Epithelial cell of esophagus (primary cell): Measurements from ENCODE around the gene RBKS.
A peak's percentile ranks its signal among the peaks of the same experiment; 100 is the strongest.

Experiments used
- DNase-seq: peaks from one replicate; pipeline ENCODE4 v3.0.0; 2010; ENCODE audit warnings: low read depth
- H3K4me3 ChIP-seq: 2 replicates; pipeline ENCODE4 v1.5.1; 2011; ENCODE audit warnings: mild to moderate bottlenecking, low read length, control low read depth
- TF ChIP-seq, protein P1 (sequence below): IDR thresholded peaks from 2 replicates; pipeline ENCODE4 v1.5.1; 2011; ENCODE audit warnings: low read depth, mild to moderate bottlenecking, low read length, control low read depth, inconsistent platforms; ENCODE audit not compliant: insufficient read depth; ENCODE audit errors: missing control alignments

Gene RBKS

DNA sequence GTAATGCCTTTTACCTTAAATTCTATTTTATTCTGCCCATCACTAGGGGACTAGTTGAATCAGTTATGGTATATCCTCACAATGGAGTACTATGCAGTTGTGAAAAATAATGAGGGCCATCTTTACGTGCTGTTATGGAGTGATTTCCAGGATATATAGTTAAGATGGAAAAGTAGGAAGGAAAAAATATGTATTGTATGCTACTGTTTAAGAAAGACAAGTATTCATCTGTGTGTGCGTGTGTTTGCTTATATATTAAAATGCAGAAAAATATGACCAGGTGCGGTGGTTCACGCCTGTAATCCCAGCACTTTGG, 151.2 kb downstream of the RBKS start:
- no peak for DNase-seq
- TF ChIP-seq, protein P1, sequence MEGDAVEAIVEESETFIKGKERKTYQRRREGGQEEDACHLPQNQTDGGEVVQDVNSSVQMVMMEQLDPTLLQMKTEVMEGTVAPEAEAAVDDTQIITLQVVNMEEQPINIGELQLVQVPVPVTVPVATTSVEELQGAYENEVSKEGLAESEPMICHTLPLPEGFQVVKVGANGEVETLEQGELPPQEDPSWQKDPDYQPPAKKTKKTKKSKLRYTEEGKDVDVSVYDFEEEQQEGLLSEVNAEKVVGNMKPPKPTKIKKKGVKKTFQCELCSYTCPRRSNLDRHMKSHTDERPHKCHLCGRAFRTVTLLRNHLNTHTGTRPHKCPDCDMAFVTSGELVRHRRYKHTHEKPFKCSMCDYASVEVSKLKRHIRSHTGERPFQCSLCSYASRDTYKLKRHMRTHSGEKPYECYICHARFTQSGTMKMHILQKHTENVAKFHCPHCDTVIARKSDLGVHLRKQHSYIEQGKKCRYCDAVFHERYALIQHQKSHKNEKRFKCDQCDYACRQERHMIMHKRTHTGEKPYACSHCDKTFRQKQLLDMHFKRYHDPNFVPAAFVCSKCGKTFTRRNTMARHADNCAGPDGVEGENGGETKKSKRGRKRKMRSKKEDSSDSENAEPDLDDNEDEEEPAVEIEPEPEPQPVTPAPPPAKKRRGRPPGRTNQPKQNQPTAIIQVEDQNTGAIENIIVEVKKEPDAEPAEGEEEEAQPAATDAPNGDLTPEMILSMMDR = no peak
- no peak overlapping the region for H3K4me3 ChIP-seq

DNA sequence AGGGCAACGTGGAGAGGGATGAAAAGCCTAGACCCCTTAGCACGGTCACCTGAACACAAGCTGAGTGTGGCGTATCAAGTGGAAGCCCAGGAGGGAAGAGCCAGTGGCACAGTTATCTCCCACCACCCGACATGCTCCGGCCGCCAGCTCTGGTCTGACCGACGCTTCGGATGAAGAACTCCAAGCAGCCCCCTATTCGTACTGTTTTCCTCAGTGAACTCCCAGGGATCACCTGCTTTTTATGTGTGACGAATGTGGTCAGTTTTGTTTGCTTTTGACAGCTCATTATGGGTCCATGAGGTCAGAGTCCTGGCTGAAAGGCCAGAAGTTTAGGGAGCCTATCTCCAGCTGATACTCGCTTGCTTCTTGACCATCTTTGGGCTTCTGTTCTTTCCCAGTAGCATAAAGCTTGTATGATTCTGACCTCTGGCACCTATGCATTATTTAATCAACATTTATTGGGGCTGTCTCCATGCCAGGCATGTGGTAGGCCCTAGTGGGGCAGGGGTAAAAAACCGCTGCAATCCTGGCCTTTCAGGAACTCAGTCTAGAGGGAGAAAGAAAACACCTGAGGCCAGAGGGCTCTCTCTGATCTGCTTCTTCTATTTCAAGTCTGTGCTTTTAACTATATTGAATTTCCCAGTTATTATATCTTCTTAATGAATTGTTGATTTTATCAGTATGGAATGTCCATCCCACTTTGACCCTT, 151.7 kb downstream of the RBKS start:
- no peak overlapping the region for H3K4me3 ChIP-seq
- no peak for DNase-seq
- TF ChIP-seq, protein P1 = no peak

DNA sequence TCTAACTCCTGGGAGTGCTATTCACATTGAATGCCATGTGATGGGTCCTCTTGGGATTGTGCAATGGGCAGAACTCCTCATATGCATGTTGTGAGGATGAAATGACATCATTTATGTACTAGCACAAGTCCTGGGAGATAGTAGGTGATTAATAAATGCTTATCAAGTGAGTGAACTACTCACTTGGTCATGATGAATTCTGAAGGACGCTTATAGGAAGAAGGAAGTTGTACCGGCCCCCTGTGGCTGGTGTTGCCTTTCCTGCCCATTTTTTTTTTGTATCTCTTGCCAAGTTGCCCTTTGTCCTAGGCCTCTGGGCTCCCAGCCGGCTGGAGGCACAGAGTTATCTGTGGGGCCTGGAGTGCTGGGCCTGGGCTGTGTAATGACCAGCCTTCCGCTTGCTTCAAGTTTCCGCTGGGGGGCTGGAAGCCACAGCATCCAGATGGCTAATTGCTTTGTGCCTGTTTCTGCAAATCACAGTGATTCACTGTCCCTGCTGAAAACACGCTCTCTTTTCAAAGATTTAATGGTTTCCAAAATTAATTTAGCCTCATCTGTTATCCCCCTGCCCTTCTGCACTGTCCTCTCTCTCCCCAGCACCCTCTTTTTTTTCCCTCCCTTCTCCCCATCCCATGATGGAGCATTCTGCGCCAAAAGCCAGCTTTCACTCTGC, 152.4 kb downstream of the RBKS start:
- DNase-seq = peak; percentile 93
- TF ChIP-seq, protein P1 = no peak
- no peak overlapping the region for H3K4me3 ChIP-seq

DNA sequence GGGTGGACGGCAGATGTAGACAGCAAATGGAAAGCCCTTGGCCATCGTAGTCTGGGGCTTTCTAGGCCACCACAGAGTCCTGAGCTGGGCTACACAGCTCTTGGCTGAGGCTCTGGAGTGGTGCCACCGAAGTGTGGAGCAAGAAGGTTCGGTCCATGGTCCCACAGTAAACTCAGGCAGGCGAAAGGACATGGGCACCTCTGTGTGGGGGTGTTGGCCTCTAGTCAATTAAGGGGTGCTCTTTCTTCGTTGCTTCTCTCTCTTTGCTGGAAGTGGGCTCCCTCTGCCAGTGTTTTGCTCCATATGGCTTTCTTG, 153.3 kb downstream of the RBKS start:
- TF ChIP-seq, protein P1 = no peak
- no peak for DNase-seq
- H3K4me3 ChIP-seq = no peak overlapping the region

DNA sequence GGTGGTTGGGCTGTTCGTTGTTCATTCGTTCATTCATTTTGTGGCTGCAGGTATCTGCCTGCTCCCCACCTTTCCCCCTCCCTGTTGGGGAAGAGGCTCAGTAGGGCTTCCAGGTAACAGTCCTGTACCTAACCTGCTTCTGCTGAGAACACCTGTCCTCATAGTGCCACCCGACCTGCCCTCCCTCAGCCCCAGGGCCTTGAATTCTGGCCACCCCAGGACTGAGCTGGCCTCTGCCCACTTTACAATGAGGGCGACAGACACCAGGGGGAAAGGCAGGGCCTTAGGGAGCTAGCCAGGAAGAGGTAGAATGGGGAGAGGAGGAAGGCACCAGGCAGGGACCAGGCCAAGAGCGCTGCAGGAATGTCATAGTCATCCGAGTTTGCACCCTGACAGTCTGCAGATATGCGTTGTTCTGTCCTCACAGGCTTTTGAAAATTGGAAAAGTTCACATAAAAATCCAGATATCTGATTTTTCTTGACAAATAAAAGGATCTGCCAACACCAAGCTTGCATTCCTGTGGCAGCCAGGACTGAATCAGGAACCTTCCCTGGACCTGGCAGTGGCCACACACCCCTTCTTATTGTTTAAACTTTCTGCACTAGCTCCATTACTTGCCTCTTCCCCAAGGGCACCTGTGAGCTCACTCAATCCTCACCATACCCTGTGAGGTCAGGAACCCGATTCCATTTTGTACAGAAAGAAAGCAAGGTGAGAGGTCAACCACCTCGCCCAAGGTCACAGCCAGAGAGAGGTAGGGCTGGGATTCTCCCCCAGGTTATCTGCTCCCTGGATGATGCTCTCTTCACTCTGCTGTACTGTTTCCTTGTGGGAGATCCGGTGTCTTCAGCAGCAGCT, 153.9 kb downstream of the RBKS start:
- TF ChIP-seq, protein P1 = no peak
- no peak for DNase-seq
- no peak overlapping the region for H3K4me3 ChIP-seq

DNA sequence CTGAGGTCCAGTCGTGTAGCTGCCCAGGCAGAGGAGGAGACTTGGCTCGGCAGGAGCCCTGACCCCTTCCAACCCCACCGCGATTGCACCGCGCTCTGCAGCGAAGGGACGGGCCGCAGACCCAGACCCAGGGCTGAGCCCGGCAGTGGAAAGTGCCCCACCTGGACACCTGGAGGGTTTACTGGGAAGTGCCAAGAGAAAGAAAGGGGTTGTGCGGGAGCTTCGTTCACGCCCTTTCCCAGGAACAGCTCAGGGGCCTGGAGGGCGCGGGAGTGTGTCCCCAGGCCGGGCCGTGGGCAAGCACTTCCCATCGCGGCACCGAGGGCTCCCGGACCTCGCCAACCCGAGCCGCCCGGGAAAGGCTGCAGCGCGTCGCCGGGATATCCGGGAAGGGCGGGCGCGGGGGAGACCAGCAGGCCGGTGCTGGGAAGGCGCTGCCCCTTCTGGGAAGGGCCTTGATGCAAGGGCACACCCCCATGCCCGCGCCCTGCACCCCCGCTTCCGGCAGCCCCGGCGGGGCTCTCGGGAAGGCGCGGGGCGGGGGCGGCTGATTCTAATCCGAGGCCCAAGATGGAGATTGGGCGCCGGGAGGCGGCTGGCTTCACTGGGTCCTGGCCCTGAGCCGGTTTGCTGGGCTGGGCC, 154.8 kb downstream of the RBKS start:
- peak overlapping the region; percentile 27 for H3K4me3 ChIP-seq
- TF ChIP-seq, protein P1 = no peak
- DNase-seq = peak; percentile 67
